ENCODE results near the gene DDX18.

DDX18 gene

GRCh38 chr2:117835990-117836760, 21.7 kb downstream of the DDX18 start:
- DNase-seq, result peak; percentile 65 to 74

GRCh38 chr2:117845304-117845703, 30.8 kb downstream of the DDX18 start:
- no peak for DNase-seq

GRCh38 chr2:117850015-117850414, 35.5 kb downstream of the DDX18 start:
- DNase-seq, result no peak

- DNase-seq, result no peak
Measured at GRCh38 chr2:117850461-117850860, 36.0 kb downstream of the DDX18 start.

- DNase-seq, result no peak
Measured at GRCh38 chr2:117851969-117852368, 37.5 kb downstream of the DDX18 start.

- DNase-seq, result no peak
Measured at GRCh38 chr2:117853316-117853715, 38.8 kb downstream of the DDX18 start.

- no peak for DNase-seq
Measured at GRCh38 chr2:117853873-117854272, 39.4 kb downstream of the DDX18 start.

- DNase-seq, result no peak
Measured at GRCh38 chr2:117854610-117855009, 40.1 kb downstream of the DDX18 start.

- no peak for DNase-seq
Measured at GRCh38 chr2:117855886-117856285, 41.4 kb downstream of the DDX18 start.

- no peak for DNase-seq
Measured at GRCh38 chr2:117856415-117857210, 42.1 kb downstream of the DDX18 start.

- DNase-seq, result no peak
Measured at GRCh38 chr2:117858336-117858735, 43.8 kb downstream of the DDX18 start.

- DNase-seq, result no peak
Measured at GRCh38 chr2:117858892-117859531, 44.5 kb downstream of the DDX18 start.

GRCh38 chr2:117859532-117859911, 45.0 kb downstream of the DDX18 start:
- DNase-seq, result no peak

GRCh38 chr2:117859924-117860647, 45.6 kb downstream of the DDX18 start:
- no peak for DNase-seq

GRCh38 chr2:117862459-117862858, 48.0 kb downstream of the DDX18 start:
- DNase-seq, result no peak

GRCh38 chr2:117875786-117876185, 61.3 kb downstream of the DDX18 start:
- no peak for DNase-seq

GRCh38 chr2:117879003-117879402, 64.5 kb downstream of the DDX18 start:
- DNase-seq, result no peak

Measured in activated T-cell treated with anti-CD3 and anti-CD28 coated beads, Interleukin-2, amount 50 U/mL, for 48 hours (primary cell).